Islet precursor cell (in vitro differentiated cells): ENCODE data around the gene SEC22C.
"Not testable (repeated sequence)": the region's sequence is repeated elsewhere in the genome, so short reads cannot be mapped to it uniquely, and the experiment has no call there.

Source experiments
- DNase-seq: peaks from one replicate; pipeline ENCODE4 v3.0.0-alpha.2; 2018

SEC22C gene

DNA sequence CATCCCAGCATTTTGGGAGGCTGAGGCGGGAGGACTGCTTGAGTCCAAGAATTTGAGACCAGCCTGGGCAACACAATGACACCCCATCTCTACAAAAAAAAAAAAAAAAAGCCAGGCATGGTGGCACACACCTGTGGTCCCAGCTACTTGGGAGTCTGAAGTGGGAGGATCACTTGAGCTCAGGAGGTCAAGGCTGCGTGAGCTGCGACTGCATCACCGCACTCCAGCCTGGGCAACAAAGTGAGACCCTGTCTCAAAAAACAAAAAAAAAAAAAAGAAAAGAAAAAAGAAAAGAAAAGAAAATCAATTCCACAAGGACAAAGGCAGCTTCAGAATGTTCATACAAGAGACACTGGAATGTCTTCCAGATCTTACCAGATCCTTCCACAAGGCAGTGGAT is 2.4 kb downstream of the SEC22C start:
- not testable (repeated sequence) for DNase-seq

- DNase-seq, result no peak
These were observed 3.7 kb downstream of the SEC22C start for GRCh38 chr3:42578054-42578453.

DNA sequence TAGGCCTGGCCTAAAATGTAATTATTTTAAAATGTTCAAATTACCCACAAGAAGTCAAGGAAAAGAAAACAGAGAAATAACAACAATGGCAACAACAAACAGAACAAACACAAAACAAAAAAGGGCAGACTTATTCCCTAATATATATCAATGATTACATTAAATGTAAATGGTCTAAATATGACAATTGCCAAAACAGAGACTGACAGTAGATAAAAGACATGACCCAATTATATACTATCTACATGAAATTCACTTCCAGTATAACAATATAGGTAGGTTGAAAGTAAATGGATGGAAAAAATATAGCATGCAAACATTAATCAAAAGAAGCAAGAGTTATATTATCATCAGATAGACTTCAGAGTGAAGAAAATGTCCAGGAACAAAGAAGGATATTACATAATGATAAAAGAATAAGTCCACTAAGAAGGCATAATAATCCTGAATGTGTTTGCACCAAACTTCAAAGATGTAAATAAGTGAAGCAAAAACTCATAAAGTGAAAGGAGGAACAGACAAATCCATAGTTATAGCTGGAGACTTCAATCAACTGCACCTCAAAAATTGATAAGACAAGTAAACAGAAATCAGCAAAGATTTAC is 6.5 kb downstream of the SEC22C start:
- DNase-seq, result no peak

- peak; percentile 88 for DNase-seq
These were observed 9.5 kb downstream of the SEC22C start for GRCh38 chr3:42572278-42572677.

DNA sequence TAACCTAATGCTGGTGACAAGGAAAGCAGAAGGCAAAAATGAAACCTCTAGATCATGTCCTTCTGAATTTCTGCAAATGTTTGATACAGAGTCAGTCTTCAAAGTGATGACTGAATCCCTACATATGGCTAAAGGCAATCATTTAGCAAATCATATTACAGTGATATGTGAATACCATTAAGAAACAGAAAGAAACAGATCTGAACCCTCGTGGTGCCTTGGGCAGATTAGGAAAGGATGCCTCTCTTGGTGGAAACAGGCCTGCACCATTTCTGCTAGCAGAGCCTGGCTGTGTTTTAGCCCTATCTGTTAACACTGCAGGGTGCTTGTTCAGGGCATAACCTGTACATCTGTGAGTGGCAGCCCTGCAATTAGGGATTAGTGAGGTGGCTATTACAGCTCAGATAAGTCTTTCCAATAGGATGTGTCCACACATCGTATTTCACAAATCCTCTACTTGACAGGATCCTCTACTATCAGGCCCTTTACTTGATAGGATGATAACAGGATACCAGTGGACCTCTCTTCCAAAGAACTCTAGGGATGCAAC is 12.1 kb downstream of the SEC22C start:
- DNase-seq, result no peak

DNA sequence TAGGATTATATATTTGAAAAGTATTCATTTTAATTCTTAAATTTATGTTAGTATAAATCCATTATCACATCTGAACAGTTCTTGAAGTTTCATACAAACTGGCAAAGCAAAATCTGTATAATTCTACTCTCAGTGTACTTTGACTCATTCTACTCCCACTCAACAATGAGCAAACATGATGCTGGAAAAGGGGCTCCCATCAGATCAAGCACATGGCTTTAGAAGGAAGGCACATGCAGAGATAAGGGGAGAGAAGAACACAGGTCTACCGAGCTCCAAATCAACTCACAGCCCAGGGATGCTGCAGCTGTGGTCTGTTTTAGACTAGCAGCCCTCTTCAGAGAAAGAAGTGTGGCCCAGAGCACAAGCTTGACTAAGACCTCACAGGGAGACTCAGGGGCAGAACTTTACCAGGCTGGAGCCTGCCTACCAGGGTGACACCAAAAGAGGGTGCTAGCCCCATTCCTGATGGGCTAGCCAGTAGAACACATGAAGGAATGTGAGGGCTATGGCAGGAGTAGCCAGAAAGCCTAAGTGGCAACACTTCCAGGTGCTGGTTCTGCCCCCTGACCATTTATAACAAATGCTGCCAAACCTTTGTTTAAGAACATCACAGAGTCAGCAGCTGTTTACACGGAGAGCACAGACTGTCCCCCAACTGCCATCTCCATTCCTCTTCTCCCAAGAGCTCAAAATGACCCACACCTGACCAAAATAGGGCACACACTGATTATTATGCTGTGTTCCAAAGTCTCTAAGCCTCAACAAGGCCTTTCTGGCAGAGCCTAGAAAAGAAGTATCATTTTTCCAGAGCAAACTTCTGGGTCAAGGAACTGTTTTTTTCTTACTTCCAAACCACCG is 19.5 kb downstream of the SEC22C start:
- DNase-seq, result no peak

GRCh38 chr3:42557854-42558253 is 23.9 kb downstream of the SEC22C start:
- DNase-seq, result no peak

DNA sequence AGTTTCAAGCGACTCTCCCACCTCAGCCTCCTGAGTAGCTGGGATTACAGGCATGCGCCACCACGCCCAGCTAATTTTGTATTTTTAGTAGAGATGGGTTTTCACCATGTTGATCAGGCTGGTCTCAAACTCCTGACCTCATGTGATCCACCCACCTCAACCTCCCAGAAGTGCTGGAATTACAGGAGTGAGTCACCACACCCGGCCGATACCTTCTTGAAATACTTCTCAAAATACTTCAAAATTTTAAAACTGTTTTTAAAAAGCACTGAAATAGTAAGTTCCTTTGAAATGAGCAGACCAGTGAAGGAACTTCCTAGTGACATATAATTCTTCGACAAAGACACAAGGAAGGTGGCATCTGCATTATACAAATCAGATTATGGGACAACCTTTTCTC is 24.9 kb downstream of the SEC22C start:
- not testable (repeated sequence) for DNase-seq

- no peak for DNase-seq
These were observed 25.6 kb downstream of the SEC22C start for GRCh38 chr3:42556089-42556632.

GRCh38 chr3:42552830-42553229 is 28.9 kb downstream of the SEC22C start:
- no peak for DNase-seq

DNA sequence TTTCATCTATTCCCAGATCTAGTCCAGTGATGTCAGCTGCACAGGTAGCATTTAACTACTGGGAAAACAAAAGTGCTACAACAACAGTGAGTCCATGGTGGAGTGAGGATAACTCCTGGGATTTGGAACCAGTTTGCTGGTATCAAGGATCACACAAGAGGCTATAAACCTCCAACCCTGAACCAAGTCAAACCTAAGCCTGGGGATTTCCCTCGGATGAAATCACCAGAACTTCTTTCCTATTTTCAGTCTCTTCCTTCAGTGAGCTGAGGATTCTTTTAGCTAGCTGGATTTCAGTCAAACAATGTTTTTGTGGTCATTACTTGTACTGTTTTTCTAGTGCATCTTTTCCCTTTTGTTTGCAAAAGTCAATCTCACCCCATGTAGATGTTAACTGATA is 31.5 kb downstream of the SEC22C start:
- no peak for DNase-seq

DNA sequence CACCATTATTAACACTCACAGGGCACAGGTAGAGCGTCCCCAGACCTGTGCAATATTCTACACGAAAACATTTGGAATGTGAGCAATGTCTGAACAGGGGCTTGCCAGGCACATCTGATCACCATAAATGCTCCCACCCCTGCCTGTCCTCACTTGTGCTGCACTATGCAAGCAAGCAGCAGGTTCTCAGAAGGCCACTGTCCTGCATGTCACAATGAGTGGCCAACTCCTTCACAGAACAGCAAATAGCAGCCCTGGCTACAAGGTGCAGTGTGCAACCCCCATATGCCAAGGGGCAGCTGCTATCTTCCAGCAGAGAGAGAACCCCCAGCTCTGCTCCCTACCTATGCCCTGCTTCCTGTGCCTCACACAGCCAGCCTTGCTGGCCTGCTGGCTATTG is 32.6 kb downstream of the SEC22C start:
- no peak for DNase-seq

- DNase-seq, result peak; percentile 84
These were observed 34.3 kb downstream of the SEC22C start for GRCh38 chr3:42547401-42547945.

- no peak for DNase-seq
These were observed 35.0 kb downstream of the SEC22C start for GRCh38 chr3:42546691-42547213.

GRCh38 chr3:42545284-42545900 is 36.4 kb downstream of the SEC22C start:
- DNase-seq, result no peak

DNA sequence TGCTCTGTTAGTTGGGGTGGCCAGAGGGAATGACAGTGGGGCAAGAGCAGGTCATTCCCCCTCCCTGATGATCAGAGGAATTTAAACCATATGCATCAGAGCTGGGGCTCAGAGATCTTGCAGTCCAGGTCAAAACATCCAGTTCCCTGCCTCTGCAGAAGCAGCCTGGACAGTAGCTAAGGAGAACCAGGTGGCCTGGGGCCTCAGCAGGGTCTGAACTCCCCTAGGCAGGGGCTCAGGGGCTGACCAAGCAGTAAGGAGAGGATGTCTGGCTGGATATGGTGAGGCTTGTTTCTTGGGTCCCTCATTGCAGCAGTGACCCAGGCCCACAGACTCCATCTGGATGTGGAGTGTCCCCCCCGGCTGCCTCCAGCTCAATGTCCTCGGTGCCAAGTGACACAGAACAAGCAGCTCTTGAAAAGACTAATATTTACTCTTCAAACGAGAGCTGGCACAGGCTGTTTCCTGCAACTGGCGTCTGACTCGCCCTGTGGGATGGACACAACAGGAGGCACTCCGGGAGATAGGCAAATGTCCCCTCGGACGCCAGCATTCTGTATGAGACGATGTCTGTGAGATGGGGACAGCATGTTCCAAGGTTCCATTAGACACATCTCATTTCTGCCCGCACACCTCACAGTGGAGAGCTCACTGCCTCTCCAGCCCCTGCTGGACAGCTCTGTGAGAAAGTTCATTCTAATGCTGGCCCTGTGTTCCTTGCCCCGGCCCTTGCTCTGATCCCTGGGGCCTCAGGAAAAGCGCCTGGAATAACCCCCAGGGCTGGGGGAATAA is 37.1 kb downstream of the SEC22C start:
- peak; percentile 56 for DNase-seq

- no peak for DNase-seq
These were observed 40.7 kb downstream of the SEC22C start for GRCh38 chr3:42541079-42541478.

DNA sequence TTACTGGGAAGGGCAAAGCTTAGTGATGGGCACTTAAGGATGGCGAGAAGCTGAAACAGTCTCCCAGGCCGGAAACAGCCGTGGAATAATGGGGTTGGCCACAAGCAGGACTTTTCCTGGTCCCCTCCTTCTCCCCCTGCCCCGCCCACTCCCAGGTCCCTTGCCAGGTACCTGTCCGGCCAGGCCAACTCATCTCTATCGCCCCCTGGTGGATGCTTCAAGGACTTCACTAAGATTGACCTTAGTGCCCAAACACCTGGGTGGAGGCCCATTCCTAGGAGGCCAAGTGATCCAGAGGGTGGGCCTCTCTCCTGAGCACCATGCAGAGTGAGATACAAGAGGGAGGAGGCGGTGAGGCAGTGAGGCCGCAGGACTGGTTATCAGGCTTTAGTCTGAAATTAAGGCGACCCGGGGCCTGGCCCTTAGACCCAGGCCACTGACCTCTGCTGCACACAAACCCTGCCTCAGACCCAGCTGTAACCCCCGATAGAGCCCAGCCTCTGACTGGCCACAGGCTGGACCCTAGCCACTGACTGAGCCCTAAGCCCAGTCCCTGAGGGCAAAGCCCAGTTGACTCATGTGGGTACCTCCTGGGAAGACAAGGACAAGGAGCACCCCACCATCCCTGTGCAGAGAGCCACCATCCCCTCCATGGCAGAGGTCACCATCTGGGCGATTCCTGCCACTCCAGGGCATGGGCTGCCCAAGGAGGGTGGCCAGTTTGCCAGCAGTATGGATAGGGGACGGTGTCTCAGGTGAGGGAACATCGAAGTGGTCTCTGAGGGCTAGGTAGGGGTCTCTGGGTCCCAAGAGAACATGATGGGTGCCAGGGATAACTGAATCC is 41.7 kb downstream of the SEC22C start:
- peak; percentile 87 for DNase-seq

- no peak for DNase-seq
These were observed 44.4 kb downstream of the SEC22C start for GRCh38 chr3:42537350-42537749.

GRCh38 chr3:42535981-42536784 is 45.6 kb downstream of the SEC22C start:
- DNase-seq, result peak; percentile 82
